ENCODE data around the gene SRSF2.

The SRSF2 gene

DNA sequence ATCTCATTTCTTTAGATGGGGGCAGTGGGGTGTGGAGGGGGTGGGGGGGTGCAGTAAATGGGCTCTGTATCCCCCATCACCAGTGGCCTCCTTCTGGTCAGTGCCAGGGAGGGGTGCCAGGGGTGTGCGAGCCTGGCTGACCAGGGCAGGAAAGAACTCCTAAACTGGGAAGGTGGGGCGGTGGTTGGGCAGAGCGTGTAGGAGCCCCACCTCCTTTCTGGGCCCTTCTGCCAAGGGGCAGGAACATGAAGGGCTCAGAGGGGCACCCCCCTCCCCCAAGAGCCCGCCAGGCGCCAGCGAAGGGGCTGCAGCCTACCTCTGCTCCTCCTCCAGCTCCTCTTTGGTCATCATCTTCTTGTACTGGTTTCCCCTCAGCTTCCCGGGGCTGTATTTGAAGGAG is 52.4 kb downstream of the SRSF2 start:
- TF ChIP-seq CTCF (IDR thresholded peaks at IDR 0.05; ENCODE audit: low read depth, low read length) = no peak

More for the DNA sequence above, 52.4 kb downstream of the SRSF2 start:
- H3K4me3 ChIP-seq (replicated peaks in 1 of 2; ENCODE audit: low read depth in 2 of 2, low read length in 2 of 2) = no peak overlapping the region
- DNase-seq (ENCODE audit: low read depth in 2 of 2) = no peak

All from cardiac fibroblast (primary cell).